CD4-positive, alpha-beta T cell treated with Interleukin-6 for 4 hours (primary cell): ENCODE data around the gene MAD1L1.

ENCODE experiments used
- DNase-seq: peaks from one replicate; pipeline ENCODE4 v3.0.0-alpha.2; 2020; ENCODE audit warnings: mixed read lengths

MAD1L1 gene

DNA sequence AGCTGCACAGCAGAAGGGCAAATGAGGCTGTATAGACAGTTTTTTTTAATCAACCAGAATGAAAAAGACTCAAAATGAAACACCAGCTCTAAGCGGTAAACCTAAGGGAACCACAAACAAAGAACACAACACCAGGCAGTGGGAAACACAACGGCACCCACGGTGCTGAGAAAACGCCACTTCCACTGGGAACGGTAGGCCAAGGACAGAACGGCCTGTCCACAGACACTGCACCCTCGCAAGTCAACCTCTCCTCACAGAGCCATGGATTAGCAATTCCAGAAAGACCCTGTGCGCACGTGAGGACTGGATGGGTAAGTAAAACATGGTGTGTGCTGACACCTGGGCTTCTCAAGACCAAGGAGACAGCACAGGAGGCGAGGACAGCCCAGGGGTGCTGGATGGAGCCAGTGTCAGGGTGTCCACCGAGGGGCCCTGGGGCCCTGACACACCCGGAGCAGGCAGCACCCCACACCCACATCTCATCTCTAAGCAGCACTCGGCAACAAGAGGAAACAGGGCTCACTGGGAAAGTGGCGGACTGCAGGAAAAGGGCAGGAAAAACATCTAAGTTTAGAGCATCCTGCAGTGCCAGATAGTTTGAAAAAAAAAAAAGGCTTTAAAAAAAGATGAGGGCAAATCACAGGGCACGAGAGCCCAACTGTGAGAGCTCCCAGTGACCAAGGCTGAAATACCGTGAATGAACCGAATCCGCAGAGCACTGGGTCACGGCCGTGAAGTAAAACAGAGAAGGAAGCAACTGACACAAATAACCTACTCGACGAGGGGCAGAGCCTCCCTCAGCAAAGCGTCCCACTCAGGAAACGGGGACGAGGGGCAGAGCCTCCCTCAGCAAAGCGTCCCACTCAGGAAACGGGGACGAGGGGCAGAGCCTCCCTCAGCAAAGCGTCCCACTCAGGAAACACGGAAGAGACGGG, 120.2 kb downstream of the MAD1L1 start:
- DNase-seq: no peak

- no peak for DNase-seq
Observed at GRCh38 chr7:2111568-2111967, 121.2 kb downstream of the MAD1L1 start.

DNA sequence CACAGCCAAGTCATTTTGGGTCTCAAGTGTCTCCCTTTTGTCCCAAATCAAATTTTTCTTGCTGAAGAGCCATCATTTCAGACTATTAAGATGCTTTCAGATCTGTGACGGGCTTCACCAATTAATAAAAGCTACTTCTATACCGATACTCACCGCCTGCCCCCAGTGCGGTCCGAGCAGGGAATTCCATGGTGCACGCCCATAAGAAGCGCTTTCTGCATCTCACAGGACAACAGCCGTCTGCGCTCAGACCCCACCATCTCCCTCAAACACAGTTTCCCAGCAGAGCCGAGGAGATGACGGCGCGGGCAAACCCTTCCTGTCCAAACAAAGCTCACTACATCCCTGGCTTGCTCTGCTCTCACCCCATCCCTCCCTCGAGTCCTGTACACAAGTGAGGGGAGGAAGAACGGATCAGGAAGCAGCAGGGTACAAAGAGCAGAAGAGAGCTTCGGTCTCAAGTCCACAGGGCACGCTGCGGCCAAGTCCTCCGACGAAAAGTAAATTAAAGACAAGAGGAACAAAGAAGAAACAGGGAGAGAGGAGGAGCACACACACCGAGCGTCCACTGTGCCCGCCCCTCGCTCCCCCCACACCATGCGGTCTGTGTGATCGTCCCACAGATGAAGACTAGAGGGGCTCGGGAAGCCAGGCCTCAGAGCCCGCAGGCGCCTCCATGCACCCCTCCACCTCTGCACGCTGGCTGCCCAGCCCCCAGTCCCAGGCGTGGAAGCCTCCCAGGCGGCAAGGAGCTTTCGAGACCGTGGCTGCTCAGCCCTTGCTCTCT, 121.9 kb downstream of the MAD1L1 start:
- DNase-seq: no peak

DNA sequence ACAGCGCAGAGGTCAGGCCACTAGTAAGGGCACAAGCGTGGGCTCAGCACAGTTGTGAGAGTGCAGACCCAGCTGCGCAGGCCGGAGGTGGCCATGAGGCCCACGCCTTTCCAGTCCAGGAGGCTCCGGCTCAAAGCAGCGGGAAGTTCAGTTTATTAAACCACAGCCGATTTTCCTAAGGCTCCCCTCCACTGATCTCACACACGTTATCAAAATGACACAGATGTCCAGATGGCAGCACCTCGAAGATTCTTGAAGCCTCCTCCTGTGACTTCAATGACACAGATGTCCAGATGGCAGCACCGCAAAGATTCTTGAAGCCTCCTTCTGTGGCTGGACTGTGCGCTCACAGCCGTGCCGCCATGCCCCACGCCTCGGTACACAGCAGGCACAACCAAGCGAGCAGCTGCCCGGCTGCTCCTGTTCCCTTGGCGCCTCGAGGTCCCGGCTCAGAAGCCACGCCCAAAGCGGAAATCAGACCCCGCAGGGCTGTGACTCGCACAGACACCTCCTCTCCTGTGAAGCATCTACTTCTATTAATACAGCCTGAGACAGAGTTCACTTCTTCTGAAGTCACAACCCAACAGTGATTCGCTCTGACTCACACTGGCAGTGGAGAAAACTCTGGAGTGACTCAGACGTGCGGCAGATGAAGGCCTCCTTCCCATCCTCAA, 122.7 kb downstream of the MAD1L1 start:
- DNase-seq: peak; percentile 38

DNA sequence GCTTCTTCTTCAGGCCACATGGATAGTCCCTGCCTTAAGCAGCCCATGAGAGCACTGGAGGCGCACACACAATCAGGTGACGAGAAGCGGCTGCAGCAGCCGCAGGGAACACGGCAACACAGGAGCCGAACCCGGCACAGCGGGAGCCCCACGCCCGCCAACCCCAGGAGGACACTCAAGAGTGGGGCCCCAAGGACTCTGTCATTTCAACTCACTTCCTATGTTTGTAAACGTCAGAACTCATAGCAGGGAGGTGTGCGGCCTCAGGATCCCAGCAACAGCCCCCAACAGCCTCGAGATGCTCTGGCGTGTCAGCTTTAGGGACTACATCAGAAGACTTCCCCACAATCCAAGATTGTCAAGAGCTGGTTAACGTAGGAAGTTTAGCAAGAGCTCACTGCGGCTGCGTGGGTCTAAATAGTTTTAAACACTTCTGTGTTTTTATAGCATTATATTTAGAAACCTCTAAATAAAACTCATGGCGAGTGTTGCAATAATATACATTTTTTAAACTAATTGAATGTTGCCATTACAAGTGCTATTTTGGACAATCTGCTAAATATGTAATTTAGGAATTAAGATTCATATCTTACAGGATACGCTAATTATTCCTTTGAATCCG, 123.4 kb downstream of the MAD1L1 start:
- no peak for DNase-seq

DNA sequence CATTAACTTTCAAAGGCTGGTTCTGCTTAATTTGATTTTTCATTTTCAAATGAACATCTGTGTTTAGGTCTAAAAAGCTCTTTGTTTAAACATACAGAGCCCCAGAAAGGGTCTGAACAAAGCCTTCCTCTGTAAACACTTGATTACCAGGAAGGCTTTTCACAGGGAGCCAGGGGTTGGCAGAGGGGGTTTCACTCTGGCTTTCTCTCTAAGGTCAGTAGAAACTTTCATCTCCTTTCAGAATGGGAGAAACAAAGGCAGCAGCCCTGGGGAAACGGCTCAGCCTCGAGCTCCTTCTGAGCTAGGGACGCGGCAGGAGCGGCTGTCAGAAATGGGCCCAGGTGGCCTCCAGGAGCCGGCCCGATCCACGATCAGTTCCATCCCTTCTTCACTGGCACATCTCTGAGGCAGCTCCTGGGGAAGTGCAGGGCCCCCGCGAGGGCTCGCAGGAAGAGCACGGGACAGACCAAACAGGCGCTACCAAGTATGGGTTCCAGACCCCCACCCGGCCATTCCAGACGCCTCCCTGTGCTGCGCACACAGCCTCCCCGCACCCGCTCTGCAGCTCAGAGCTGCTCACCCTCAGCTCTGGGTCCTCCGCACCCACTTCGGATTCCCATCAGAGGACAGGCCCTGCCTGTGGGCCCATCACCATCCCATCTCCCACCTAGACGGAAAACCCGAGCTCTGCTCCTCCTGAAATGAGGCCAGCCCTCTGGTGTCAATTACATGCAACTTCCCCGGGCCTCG, 124.1 kb downstream of the MAD1L1 start:
- DNase-seq: no peak

- no peak for DNase-seq
Observed at GRCh38 chr7:2108071-2108455, 124.7 kb downstream of the MAD1L1 start.

DNA sequence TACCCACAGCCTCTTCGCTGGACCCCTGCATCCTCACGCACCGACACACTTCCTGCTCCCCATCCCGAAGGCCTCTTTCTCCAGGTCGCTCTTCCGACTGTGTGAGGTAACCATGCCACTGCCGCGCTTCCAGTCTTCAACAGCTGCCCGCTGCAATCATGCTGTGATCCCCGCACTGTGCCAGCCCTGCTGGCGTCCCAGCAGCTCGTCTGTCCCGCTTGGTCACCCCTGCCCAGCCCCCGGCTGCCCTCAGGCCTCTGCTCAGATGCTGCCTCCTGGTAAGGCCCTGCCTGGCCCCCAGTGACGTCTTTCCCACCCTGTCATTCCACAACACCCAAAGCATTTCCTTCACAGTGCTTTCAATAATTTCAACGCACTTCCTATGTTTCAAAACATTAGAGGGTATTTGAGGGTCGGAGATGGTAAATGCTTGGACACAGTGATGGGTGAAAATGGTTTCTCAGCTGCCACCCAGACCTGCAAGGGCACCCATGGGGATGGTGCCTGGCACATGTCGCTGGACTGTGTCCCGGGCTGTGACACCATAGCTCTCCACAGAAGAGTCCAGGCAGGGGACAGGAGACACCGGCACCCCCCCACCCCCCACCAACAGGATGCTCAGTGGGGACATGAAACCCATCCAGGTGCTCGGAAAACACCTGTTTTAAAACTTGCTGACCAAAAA, 125.2 kb downstream of the MAD1L1 start:
- DNase-seq: no peak

- DNase-seq: no peak
Observed at GRCh38 chr7:2106924-2107323, 125.8 kb downstream of the MAD1L1 start.

DNA sequence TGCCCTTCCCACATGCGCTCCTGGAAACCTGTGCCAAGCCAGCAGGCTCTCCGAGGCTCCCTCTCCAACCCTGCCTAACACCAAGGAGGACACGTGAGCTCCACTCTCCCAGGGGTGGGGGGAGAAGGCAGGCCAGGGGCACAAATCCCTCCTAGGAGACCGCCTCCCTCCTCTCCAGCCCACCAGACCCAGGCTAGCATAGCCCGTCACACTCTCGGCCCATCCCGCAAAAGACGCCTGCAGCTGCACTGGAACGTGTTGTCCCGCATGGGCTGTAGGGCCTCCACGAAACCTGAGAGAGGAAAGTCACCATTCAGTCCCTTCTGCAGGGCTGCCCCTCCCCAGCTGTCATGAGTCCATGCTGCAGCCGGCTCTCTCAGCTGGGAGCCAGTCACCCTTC, 126.3 kb downstream of the MAD1L1 start:
- DNase-seq: no peak

- DNase-seq: no peak
Observed at GRCh38 chr7:2105917-2106316, 126.8 kb downstream of the MAD1L1 start.

- no peak for DNase-seq
Observed at GRCh38 chr7:2105280-2105679, 127.5 kb downstream of the MAD1L1 start.

DNA sequence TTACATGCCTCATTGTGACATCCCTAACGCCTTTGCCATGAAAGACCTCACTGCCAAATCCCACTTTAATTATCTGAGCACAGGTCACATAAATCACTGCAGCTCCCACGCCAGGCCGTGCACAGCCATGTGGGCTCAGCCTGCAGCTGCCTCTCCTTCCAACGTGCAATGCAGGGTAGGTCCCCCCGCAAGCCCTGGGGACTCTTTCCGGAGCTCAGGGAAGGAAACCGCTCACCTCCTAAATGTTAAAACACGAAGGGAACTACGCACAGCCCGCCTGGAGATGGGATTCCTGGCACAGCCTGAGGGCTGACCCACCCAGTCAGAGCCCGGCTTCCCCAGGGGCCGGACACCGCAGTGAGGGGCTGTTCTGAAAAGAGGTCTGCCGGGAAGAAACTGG, 128.0 kb downstream of the MAD1L1 start:
- DNase-seq: no peak

DNA sequence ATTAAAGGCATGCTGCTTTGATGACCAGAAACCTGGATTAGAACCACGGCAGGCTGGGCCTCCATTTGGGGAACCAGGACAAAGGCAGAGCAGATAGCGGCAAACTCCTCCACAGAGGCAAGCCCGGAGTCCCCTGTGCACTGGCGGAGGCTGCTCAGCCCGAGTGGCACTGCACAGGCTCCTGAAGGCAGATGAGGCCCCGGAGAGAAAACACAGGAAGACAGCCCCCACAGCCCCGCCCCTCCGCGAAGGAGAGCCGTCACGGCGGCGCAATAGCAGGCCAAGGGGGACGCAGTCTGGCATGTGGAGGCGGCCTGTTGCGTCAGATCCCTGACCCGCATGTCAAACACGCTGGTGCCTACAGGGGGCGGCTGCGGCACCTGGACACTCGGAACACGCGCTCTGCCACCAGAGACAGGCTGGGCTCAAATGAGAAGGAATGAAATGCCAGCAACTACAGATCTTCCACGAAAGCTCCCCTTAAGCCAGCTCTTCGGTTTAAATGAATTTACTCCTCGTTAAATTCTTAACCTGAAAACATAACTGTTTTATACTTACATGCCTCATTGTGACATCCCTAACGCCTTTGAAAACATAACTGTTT, 128.5 kb downstream of the MAD1L1 start:
- peak; percentile 82 for DNase-seq

- no peak for DNase-seq
Observed at GRCh38 chr7:2103071-2103898, 129.5 kb downstream of the MAD1L1 start.

GRCh38 chr7:2102375-2102723, 130.4 kb downstream of the MAD1L1 start:
- no peak for DNase-seq

- DNase-seq: no peak
Observed at GRCh38 chr7:2101630-2102374, 130.9 kb downstream of the MAD1L1 start.

DNA sequence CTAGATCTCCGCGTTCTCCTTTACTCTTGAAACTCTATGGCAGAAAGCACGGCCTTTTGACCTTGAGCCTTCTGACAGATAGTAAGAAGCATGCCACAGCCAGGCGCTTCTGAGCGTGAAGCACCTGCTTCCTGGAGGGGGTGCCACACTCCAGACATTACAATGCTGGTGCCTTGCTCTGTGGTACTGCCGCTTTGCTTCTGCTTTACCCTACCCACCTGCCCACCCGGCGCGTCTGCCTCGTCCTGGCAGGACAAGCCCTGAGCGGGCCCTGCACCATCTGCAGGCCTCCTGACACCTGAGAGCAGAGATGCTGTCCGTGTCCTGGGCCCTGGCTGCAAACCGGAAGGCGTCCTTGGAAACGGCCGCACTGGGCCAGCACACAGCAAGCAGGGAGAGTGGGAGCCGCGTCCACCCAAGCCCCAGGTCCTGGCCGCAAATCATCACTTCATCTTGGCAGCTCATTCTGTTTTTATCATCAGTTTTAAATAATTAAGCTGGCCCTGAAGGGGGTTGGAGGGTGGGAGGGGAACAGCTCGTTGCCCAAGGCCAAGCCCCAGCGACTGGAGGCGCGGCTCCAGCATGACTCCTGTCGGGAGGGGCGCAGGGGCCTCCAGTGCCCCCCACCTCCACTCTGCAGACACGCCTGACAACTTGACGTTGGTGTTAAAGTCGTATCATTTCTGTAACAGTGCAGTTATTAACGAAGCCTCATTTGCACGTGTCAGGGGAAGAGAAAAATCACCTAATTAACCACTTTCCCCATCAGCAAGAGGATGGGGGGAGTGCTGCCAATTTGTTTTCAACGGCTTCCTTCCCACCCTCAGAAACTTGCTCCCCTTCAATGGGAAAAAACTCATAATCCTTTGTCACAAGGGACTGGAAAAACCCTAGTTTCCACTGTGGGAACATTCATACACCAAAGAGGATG, 132.2 kb downstream of the MAD1L1 start:
- peak; percentile 45 for DNase-seq
